Measurements from ENCODE around the gene ZNF529.

The ZNF529 gene

GRCh38 chr19:36514012-36514612, 59.0 kb downstream of the ZNF529 start:
- no peak for DNase-seq

DNA sequence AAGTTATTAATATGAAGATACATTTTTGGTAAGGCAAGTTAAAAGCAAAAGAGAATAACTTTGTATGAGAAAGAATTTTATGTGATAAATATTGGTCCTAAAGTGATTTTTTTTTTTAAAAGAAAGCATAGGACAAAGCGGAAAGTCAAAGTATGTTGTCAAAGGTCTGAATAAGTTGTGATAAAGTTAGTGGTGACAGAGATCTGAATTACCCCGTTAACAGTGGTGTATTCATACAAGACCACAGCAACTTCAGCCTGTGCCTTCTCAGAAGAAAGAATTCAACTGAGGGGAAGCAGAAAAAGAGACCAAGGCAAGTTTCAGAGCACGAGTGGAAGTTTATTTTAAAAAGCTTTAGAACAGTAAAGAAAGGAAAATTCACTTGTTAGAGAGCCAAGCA, 64.8 kb downstream of the ZNF529 start:
- no peak for DNase-seq

- DNase-seq: no peak
Observed at GRCh38 chr19:36501973-36502372, 71.1 kb downstream of the ZNF529 start.

GRCh38 chr19:36497001-36497400, 76.1 kb downstream of the ZNF529 start:
- DNase-seq: no peak

Data from amygdala (tissue), 56 donors.